Brain microvascular endothelial cell (primary cell): ENCODE measurements around the gene PTRH2.

Source experiments
- DNase-seq: peaks from one replicate; pipeline ENCODE4 v3.0.0-alpha.2; 2020
- H3K27ac ChIP-seq: fragments of 250-450 bp; sonication (Bioruptor Pico); 2 replicates; pipeline ENCODE4 v1.5.1; 2020; ENCODE audit warnings: mild to moderate bottlenecking, moderate library complexity
- H3K27me3 ChIP-seq: fragments of 250-450 bp; sonication (Bioruptor Pico); replicated peaks from 2 replicates; pipeline ENCODE4 v1.5.1; 2020; ENCODE audit warnings: mild to moderate bottlenecking
- H3K36me3 ChIP-seq: fragments of 250-450 bp; sonication (Bioruptor Pico); replicated peaks from 2 replicates; pipeline ENCODE4 v1.5.1; 2020; ENCODE audit warnings: mild to moderate bottlenecking
- H3K4me3 ChIP-seq: 2 replicates; pipeline ENCODE4 v1.5.1; 2011; ENCODE audit warnings: low read depth, mild to moderate bottlenecking, control low read depth, low read length, moderate library complexity
- in situ Hi-C: cut with HindIII; loops from 2 replicates; pipeline ENCODE4 v1.10.0; 2017; ENCODE audit warnings: low sequenced_read_pairs, low pct_ligation_motif_present
- TF ChIP-seq, protein P1 (sequence below): IDR thresholded peaks from 2 replicates; pipeline ENCODE4 v1.5.1; 2011; ENCODE audit warnings: low read depth, mild to moderate bottlenecking, moderate library complexity, low read length, control low read depth, inconsistent platforms; ENCODE audit errors: missing control alignments

The PTRH2 gene

GRCh38 chr17:59737324-59737723 is 30.1 kb upstream of the PTRH2 start:
- in situ Hi-C loops = no loop called here
- Histone ChIP-seq H3K27ac (no peak overlapping the region), H3K4me3 (no peak overlapping the region), H3K27me3 (no peaks in the 10 kb centered on the region), H3K36me3 (peaks cover 18% of the 10 kb centered on the region)
- no peak for DNase-seq
- TF ChIP-seq, protein P1, sequence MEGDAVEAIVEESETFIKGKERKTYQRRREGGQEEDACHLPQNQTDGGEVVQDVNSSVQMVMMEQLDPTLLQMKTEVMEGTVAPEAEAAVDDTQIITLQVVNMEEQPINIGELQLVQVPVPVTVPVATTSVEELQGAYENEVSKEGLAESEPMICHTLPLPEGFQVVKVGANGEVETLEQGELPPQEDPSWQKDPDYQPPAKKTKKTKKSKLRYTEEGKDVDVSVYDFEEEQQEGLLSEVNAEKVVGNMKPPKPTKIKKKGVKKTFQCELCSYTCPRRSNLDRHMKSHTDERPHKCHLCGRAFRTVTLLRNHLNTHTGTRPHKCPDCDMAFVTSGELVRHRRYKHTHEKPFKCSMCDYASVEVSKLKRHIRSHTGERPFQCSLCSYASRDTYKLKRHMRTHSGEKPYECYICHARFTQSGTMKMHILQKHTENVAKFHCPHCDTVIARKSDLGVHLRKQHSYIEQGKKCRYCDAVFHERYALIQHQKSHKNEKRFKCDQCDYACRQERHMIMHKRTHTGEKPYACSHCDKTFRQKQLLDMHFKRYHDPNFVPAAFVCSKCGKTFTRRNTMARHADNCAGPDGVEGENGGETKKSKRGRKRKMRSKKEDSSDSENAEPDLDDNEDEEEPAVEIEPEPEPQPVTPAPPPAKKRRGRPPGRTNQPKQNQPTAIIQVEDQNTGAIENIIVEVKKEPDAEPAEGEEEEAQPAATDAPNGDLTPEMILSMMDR = no peak

DNA sequence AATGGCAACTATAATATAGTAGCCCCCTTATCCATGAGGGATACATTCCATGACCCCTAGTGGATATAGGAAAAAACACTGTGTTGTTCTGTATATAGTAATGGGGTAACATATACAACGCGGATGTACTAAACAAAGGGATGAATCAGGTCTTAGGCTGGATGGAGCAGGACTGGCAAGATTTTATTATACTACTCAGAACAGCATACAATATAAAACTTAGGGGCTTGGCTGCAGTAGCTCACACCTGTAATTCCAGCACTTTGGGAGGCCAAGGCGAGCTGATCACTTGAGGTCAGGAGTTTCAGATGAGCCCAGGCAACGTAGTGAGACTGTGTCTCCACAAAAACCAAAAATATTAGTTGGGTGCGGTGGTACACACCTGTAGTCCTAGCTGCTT is 27.0 kb upstream of the PTRH2 start:
- TF ChIP-seq, protein P1 = no peak
- Histone ChIP-seq H3K36me3 (peaks cover 18% of the 10 kb centered on the region), H3K4me3 (no peak overlapping the region), H3K27ac (no peak overlapping the region), H3K27me3 (no peaks in the 10 kb centered on the region)
- DNase-seq = no peak
- in situ Hi-C loops = no loop called here

DNA sequence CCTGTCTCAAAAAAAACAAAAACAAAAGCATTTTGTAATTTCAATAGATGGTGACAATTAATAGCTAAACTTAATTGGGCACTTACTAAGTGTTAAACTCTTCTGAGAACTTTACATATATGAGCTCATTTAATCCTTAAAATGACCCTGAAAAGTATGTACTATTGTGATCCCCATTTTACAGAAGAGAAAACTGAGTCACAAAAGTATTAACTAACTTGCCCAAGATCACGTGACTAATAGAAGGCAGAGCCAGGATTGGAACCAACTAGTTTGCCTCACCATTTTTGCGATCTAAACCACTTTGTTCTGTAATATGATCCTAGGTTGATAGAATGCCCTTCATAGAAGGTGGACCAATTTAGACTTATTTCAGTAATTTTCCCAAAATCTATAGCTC is 26.5 kb upstream of the PTRH2 start:
- Histone ChIP-seq H3K27me3 (no peaks in the 10 kb centered on the region), H3K36me3 (peaks cover 18% of the 10 kb centered on the region), H3K27ac (no peak overlapping the region), H3K4me3 (no peak overlapping the region)
- TF ChIP-seq, protein P1 = no peak
- no peak for DNase-seq
- in situ Hi-C loops = no loop called here

DNA sequence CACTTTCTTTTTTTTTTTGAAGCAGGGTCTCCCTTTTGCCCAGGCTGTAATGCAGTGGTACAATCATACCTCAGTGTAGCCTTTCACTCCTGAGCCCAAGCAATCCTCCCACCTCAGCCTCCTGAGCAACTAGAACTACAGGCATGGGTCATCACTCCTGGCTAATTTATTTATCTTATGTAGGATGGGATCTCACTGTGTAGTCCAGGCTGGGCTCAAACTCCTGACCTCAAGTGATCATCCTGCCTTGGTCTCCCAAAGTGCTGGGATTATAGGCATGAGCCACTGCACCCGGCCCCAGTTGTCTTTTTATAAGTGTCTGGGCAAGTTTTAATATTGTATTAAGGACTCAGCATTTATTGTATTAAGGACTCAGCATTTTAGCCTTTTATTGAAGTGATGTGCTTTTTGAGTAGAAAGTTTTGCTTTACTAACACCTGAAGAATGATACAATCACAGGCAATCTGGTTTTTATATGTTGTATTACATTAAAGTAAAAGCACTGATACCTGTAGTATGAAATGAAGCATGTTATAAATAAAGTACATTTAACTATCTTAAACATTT is 23.1 kb upstream of the PTRH2 start:
- no peak for DNase-seq
- no peak overlapping the region for H3K27ac ChIP-seq
- in situ Hi-C loops = no loop called here

DNA sequence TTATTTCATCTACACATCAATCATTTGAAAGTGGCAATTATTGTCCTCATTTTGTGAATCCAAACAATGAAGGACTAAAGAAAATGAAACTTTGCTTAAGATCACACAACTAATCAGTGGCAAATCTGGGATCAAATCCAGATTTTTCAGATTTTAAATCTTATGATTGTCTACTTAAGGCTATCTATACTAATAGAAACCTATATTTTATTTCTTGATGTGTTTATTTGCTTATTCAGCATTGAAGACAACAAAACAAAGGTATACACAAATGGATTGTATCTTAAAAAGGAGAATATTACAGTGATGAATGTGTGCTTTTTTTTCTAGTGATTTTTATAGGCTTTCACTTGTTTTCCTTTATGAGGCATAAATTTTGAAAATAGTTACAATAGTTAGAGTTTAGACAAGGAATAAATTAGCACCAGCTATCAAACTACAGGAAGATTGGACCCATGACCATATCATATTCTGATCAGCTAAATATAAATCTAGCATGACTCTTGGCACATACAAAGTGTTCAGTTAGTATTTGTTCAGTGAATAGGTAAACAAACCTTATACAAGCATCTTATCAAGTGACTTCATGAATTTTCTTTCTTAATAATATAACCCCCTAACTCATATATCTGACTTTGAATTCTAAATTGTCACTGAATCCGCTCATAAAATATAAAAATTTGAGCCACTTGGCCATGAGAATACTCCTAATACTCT is 20.7 kb upstream of the PTRH2 start:
- in situ Hi-C loops = no loop called here
- Histone ChIP-seq H3K4me3 (no peak overlapping the region), H3K36me3 (peaks cover 4% of the 10 kb centered on the region), H3K27ac (no peak overlapping the region), H3K27me3 (no peaks in the 10 kb centered on the region)
- TF ChIP-seq, protein P1 = no peak
- DNase-seq = no peak

More for the DNA sequence above, 23.1 kb upstream of the PTRH2 start:
- H3K36me3 ChIP-seq = peaks cover 13% of the 10 kb centered on the region
- no peaks in the 10 kb centered on the region for H3K27me3 ChIP-seq
- TF ChIP-seq, protein P1 = no peak
- H3K4me3 ChIP-seq = no peak overlapping the region
